Measurements from ENCODE around the gene KCNE2.

- TF ChIP-seq CTCF (IDR thresholded peaks at IDR 0.05 in 2 of 3, conservative IDR thresholded peaks at IDR 0.05 in 1 of 3; ENCODE audit: borderline replicate concordance in 1 of 3, insufficient read depth in 1 of 3, low read depth in 2 of 3, low read length in 2 of 3) (no peak), EZH2 (IDR thresholded peaks at IDR 0.05) (no peak), MAX (IDR thresholded peaks at IDR 0.05) (no peak)
Observed at GRCh38 chr21:34358866-34359265, 4.9 kb upstream of the KCNE2 start.
